DOHH2 (cell line): ENCODE measurements around the gene BCAS1.

Source experiments
- H3F3A ChIP-seq: fragments of 200-600 bp; sonication (generic), shearing (Covaris generic); 2 replicates; pipeline ENCODE4 v1.6.0; 2016; ENCODE audit warnings: antibody characterized with exemption, mild to moderate bottlenecking; ENCODE audit not compliant: control insufficient read depth, insufficient read depth
- H3K27ac ChIP-seq: fragments of 200-600 bp; sonication (generic); 2 replicates; pipeline ENCODE4 v1.5.1; 2014; ENCODE audit warnings: low read depth, mild to moderate bottlenecking, low read length, moderate library complexity
- H3K27me3 ChIP-seq: fragments of 200-600 bp; sonication (generic); 2 replicates; pipeline ENCODE4 v1.6.1; 2014; ENCODE audit warnings: mild to moderate bottlenecking, low read length, mixed read lengths; ENCODE audit not compliant: control insufficient read depth
- H3K36me3 ChIP-seq: fragments of 200-600 bp; sonication (generic); 2 replicates; pipeline ENCODE4 v1.6.1; 2014; ENCODE audit warnings: mild to moderate bottlenecking, low read length, moderate library complexity, mixed read lengths; ENCODE audit not compliant: control insufficient read depth
- H3K4me1 ChIP-seq: fragments of 200-600 bp; sonication (generic); 2 replicates; pipeline ENCODE4 v1.6.1; 2014; ENCODE audit warnings: mild to moderate bottlenecking, low read length, mixed read lengths; ENCODE audit not compliant: control insufficient read depth
- H3K4me2 ChIP-seq: fragments of 200-600 bp; sonication (generic); 2 replicates; pipeline ENCODE4 v1.6.0; 2014; ENCODE audit warnings: mild to moderate bottlenecking, low read length, moderate library complexity
- H3K4me3 ChIP-seq: fragments of 200-600 bp; sonication (generic); 2 replicates; pipeline ENCODE4 v1.5.1; 2014; ENCODE audit warnings: mild to moderate bottlenecking, low read length, mixed read lengths
- H3K79me2 ChIP-seq: fragments of 200-600 bp; sonication (generic); 2 replicates; pipeline ENCODE4 v1.6.1; 2014; ENCODE audit warnings: mild to moderate bottlenecking, low read length, mixed read lengths; ENCODE audit not compliant: control insufficient read depth
- H3K9me2 ChIP-seq: fragments of 200-600 bp; sonication (generic); replicated peaks from 2 replicates; pipeline ENCODE4 v1.6.1; 2014; ENCODE audit warnings: mild to moderate bottlenecking, low read length, mixed read lengths; ENCODE audit not compliant: control insufficient read depth
- H3K9me3 ChIP-seq: fragments of 200-600 bp; sonication (generic); 2 replicates; pipeline ENCODE4 v1.6.1; 2014; ENCODE audit warnings: antibody characterized with exemption, low read length, mixed read lengths; ENCODE audit not compliant: control insufficient read depth, insufficient read depth
- H4K20me1 ChIP-seq: fragments of 200-600 bp; sonication (generic); 2 replicates; pipeline ENCODE4 v1.6.0; 2014; ENCODE audit warnings: low read depth, mild to moderate bottlenecking, antibody characterized with exemption, low read length, moderate library complexity; ENCODE audit not compliant: control insufficient read depth, insufficient read depth
- CTCF ChIP-seq: fragments of 200-600 bp; sonication (generic); IDR thresholded peaks from one replicate; pipeline ENCODE4 v1.5.1; 2014; ENCODE audit warnings: antibody characterized with exemption, mild to moderate bottlenecking, low read depth, low read length; ENCODE audit not compliant: poor library complexity, severe bottlenecking
- EZH2phosphoT487 ChIP-seq: fragments of 200-600 bp; sonication (generic); IDR thresholded peaks from 2 replicates; pipeline ENCODE4 v1.6.1; 2017; ENCODE audit warnings: borderline replicate concordance, mild to moderate bottlenecking, antibody characterized with exemption, low read length, moderate library complexity, mixed read lengths

Gene BCAS1

DNA sequence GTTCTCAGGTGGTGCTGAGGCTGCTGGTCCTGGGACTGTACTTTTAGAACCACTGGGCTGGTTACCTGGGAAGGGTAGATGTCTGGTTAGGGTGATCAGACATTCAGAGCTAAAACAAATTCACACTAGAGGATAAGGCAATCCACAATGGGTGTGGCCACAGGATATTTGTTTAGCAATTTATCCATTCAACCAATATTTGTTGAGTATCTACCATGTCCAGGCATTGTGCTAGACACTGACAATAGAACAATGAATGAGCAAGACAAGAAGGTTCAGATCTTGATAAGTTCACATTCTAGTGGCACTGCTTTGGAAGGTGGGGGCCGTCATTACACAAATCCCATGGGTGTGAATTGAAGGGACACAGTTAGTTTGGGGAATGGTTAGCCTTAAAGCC lies 131.7 kb downstream of the BCAS1 start:
- H3K4me1 ChIP-seq = peaks cover 94% of the 10 kb centered on the region
- no peak overlapping the region for H3K27ac ChIP-seq
- H3K9me3 ChIP-seq = no peaks in the 10 kb centered on the region
- H3K36me3 ChIP-seq = no peaks in the 10 kb centered on the region
- H3K79me2 ChIP-seq = no peaks in the 10 kb centered on the region
- TF ChIP-seq CTCF (no peak), EZH2phosphoT487 (no peak)
- no peak overlapping the region for H3K4me3 ChIP-seq
- peaks cover 23% of the 10 kb centered on the region for H3F3A ChIP-seq
- no peaks in the 10 kb centered on the region for H3K27me3 ChIP-seq
- no peaks in the 10 kb centered on the region for H3K9me2 ChIP-seq
- no peak overlapping the region for H3K4me2 ChIP-seq
- no peaks in the 10 kb centered on the region for H4K20me1 ChIP-seq

- Histone ChIP-seq H3K27ac (no peak overlapping the region), H3K9me2 (no peaks in the 10 kb centered on the region), H3K79me2 (no peaks in the 10 kb centered on the region), H3K4me1 (peaks cover 94% of the 10 kb centered on the region), H3K4me3 (no peak overlapping the region), H3K27me3 (no peaks in the 10 kb centered on the region), H4K20me1 (no peaks in the 10 kb centered on the region), H3F3A (peaks cover 31% of the 10 kb centered on the region), H3K36me3 (no peaks in the 10 kb centered on the region), H3K4me2 (no peak overlapping the region), H3K9me3 (no peaks in the 10 kb centered on the region)
- TF ChIP-seq CTCF (no peak), EZH2phosphoT487 (no peak)
Measured at GRCh38 chr20:53937929-53938367, 132.4 kb downstream of the BCAS1 start.

- no peaks in the 10 kb centered on the region for H3K79me2 ChIP-seq
- no peaks in the 10 kb centered on the region for H3K27me3 ChIP-seq
- peaks cover 94% of the 10 kb centered on the region for H3K4me1 ChIP-seq
- no peaks in the 10 kb centered on the region for H3K36me3 ChIP-seq
- no peak overlapping the region for H3K4me2 ChIP-seq
- no peak for TF ChIP-seq EZH2phosphoT487
- TF ChIP-seq CTCF = no peak
- no peaks in the 10 kb centered on the region for H4K20me1 ChIP-seq
- H3K4me3 ChIP-seq = no peak overlapping the region
- H3K27ac ChIP-seq = no peak overlapping the region
- H3K9me2 ChIP-seq = no peaks in the 10 kb centered on the region
- H3F3A ChIP-seq = peaks cover 31% of the 10 kb centered on the region
- H3K9me3 ChIP-seq = no peaks in the 10 kb centered on the region
Measured at GRCh38 chr20:53937339-53937741, 133.1 kb downstream of the BCAS1 start.
